Mucosa of rectum (tissue), 2 donors: ENCODE measurements around the gene BACE2.
A peak's percentile ranks its signal among the peaks of the same experiment; 100 is the strongest.

Experiments used
- H3K27ac ChIP-seq, 2 donors: one replicate each; pipeline ENCODE4 v1.7.0; 2013; ENCODE audit warnings: inconsistent platforms in 2 of 2, low read depth in 2 of 2, low read length in 2 of 2
- H3K27me3 ChIP-seq, 2 donors: one replicate each; pipeline ENCODE4 v1.7.0; 2013; ENCODE audit warnings: low read length in 2 of 2; ENCODE audit not compliant: control insufficient read depth in 2 of 2, insufficient read depth in 2 of 2
- H3K36me3 ChIP-seq, 2 donors: one replicate each; pipeline ENCODE4 v1.7.0; 2013; ENCODE audit warnings: low read length in 2 of 2; ENCODE audit not compliant: control insufficient read depth in 2 of 2, insufficient read depth in 2 of 2
- H3K4me1 ChIP-seq, 2 donors: one replicate each; pipeline ENCODE4 v1.7.0; 2013; ENCODE audit warnings: low read length in 2 of 2, mild to moderate bottlenecking in 1 of 2; ENCODE audit not compliant: control insufficient read depth in 2 of 2, insufficient read depth in 2 of 2
- H3K4me3 ChIP-seq, 2 donors: one replicate each; pipeline ENCODE4 v1.7.0; 2013; ENCODE audit warnings: low read length in 2 of 2
- H3K9ac ChIP-seq, 2 donors: one replicate each; pipeline ENCODE4 v1.7.0; 2013; ENCODE audit warnings: low read length in 2 of 2, low read depth in 1 of 2, mild to moderate bottlenecking in 1 of 2
- H3K9me3 ChIP-seq, 2 donors: one replicate each; pipeline ENCODE4 v1.7.0; 2013; ENCODE audit warnings: low read length in 2 of 2; ENCODE audit not compliant: control insufficient read depth in 2 of 2
- donor health status: healthy.
- donor health status: Normal muscosa, but diverticular disease.

The BACE2 gene

GRCh38 chr21:41147979-41148355, 20.0 kb upstream of the BACE2 start:
- H3K4me1 ChIP-seq = peaks cover 5 to 6% of the 10 kb centered on the region in 2 donors
- H3K4me3 ChIP-seq = no peak overlapping the region
- H3K36me3 ChIP-seq = no peaks in the 10 kb centered on the region
- H3K27me3 ChIP-seq = no peaks in the 10 kb centered on the region
- no peaks in the 10 kb centered on the region for H3K9me3 ChIP-seq
- H3K9ac ChIP-seq = no peak overlapping the region
- H3K27ac ChIP-seq = no peak overlapping the region

- no peaks in the 10 kb centered on the region for H3K36me3 ChIP-seq
- H3K4me1 ChIP-seq = peaks cover 6 to 9% of the 10 kb centered on the region in 2 donors
- H3K4me3 ChIP-seq = no peak overlapping the region
- H3K27ac ChIP-seq = no peak overlapping the region
- no peaks in the 10 kb centered on the region for H3K9me3 ChIP-seq
- no peaks in the 10 kb centered on the region for H3K27me3 ChIP-seq
- H3K9ac ChIP-seq = no peak overlapping the region
These were observed 19.2 kb upstream of the BACE2 start for GRCh38 chr21:41148798-41149197.

GRCh38 chr21:41149199-41149598, 18.8 kb upstream of the BACE2 start:
- Histone ChIP-seq H3K4me3 (no peak overlapping the region), H3K27ac (no peak overlapping the region), H3K4me1 (peaks cover 6 to 12% of the 10 kb centered on the region in 2 donors), H3K27me3 (no peaks in the 10 kb centered on the region), H3K36me3 (no peaks in the 10 kb centered on the region), H3K9me3 (no peaks in the 10 kb centered on the region), H3K9ac (no peak overlapping the region)

- Histone ChIP-seq H3K27ac (no peak overlapping the region), H3K4me3 (no peak overlapping the region), H3K36me3 (no peaks in the 10 kb centered on the region), H3K9ac (no peak overlapping the region), H3K4me1 (peaks cover 3 to 22% of the 10 kb centered on the region in 2 donors), H3K9me3 (no peaks in the 10 kb centered on the region), H3K27me3 (no peaks in the 10 kb centered on the region)
These were observed 15.8 kb upstream of the BACE2 start for GRCh38 chr21:41152147-41152546.

- Histone ChIP-seq H3K4me3 (no peak overlapping the region), H3K36me3 (no peaks in the 10 kb centered on the region), H3K27ac (no peak overlapping the region)
These were observed 14.5 kb upstream of the BACE2 start for GRCh38 chr21:41153443-41153842.

GRCh38 chr21:41156142-41156541, 11.8 kb upstream of the BACE2 start:
- no peaks in the 10 kb centered on the region for H3K36me3 ChIP-seq
- H3K27me3 ChIP-seq = no peaks in the 10 kb centered on the region
- peaks cover 0 to 18% of the 10 kb centered on the region in 2 donors for H3K4me1 ChIP-seq
- peaks cover 0 to 2% of the 10 kb centered on the region in 2 donors for H3K9me3 ChIP-seq
- H3K9ac ChIP-seq = no peak overlapping the region
- H3K4me3 ChIP-seq = no peak overlapping the region
- H3K27ac ChIP-seq = peak overlapping the region; percentile 66 to 83

More at GRCh38 chr21:41153443-41153842, 14.5 kb upstream of the BACE2 start:
- peaks cover 0 to 2% of the 10 kb centered on the region in 2 donors for H3K9me3 ChIP-seq
- no peak overlapping the region for H3K9ac ChIP-seq
- peaks cover 0 to 18% of the 10 kb centered on the region in 2 donors for H3K4me1 ChIP-seq
- H3K27me3 ChIP-seq = no peaks in the 10 kb centered on the region

GRCh38 chr21:41158026-41158425, 9.9 kb upstream of the BACE2 start:
- no peak overlapping the region for H3K9ac ChIP-seq
- peaks cover 0 to 18% of the 10 kb centered on the region in 2 donors for H3K4me1 ChIP-seq
- H3K4me3 ChIP-seq = no peak overlapping the region
- H3K27ac ChIP-seq = no peak overlapping the region
- H3K27me3 ChIP-seq = no peaks in the 10 kb centered on the region
- H3K36me3 ChIP-seq = no peaks in the 10 kb centered on the region
- peaks cover 0 to 2% of the 10 kb centered on the region in 2 donors for H3K9me3 ChIP-seq

GRCh38 chr21:41160036-41160435, 7.9 kb upstream of the BACE2 start:
- Histone ChIP-seq H3K36me3 (no peaks in the 10 kb centered on the region), H3K27me3 (no peaks in the 10 kb centered on the region), H3K4me3 (no peak overlapping the region), H3K9ac (no peak overlapping the region), H3K9me3 (peaks cover 0 to 2% of the 10 kb centered on the region in 2 donors), H3K4me1 (peaks cover 0 to 13% of the 10 kb centered on the region in 2 donors), H3K27ac (no peak overlapping the region)

GRCh38 chr21:41161428-41161827, 6.5 kb upstream of the BACE2 start:
- Histone ChIP-seq H3K27ac (no peak overlapping the region), H3K9ac (no peak overlapping the region), H3K36me3 (no peaks in the 10 kb centered on the region), H3K4me1 (peaks cover 6 to 14% of the 10 kb centered on the region in 2 donors), H3K27me3 (no peaks in the 10 kb centered on the region), H3K9me3 (peaks cover 0 to 2% of the 10 kb centered on the region in 2 donors), H3K4me3 (no peak overlapping the region)

- Histone ChIP-seq H3K4me3 (no peak overlapping the region), H3K9ac (no peak overlapping the region), H3K4me1 (peaks cover 6 to 11% of the 10 kb centered on the region in 2 donors), H3K27me3 (no peaks in the 10 kb centered on the region), H3K9me3 (peaks cover 0 to 2% of the 10 kb centered on the region in 2 donors), H3K36me3 (no peaks in the 10 kb centered on the region), H3K27ac (no peak overlapping the region)
These were observed 5.9 kb upstream of the BACE2 start for GRCh38 chr21:41162096-41162495.

GRCh38 chr21:41163091-41163490, 4.9 kb upstream of the BACE2 start:
- H3K27me3 ChIP-seq = no peaks in the 10 kb centered on the region
- H3K4me1 ChIP-seq = peaks cover 6 to 11% of the 10 kb centered on the region in 2 donors
- H3K9ac ChIP-seq = no peak overlapping the region
- H3K27ac ChIP-seq = no peak overlapping the region
- H3K4me3 ChIP-seq = no peak overlapping the region
- H3K9me3 ChIP-seq = peaks cover 0 to 2% of the 10 kb centered on the region in 2 donors
- H3K36me3 ChIP-seq = no peaks in the 10 kb centered on the region
